HL-60 (cell line): ENCODE measurements around the gene TACR2.

Source experiments
- DNase-seq, 2 experiments: peaks; one replicate each; pipeline ENCODE4 v3.0.0-alpha.2; 2010 to 2020; ENCODE audit warnings: low read depth in 1 of 2, low spot score in 1 of 2
- H3K27ac ChIP-seq: fragments of 250-450 bp; sonication (Bioruptor Pico); replicated peaks from 2 replicates; pipeline ENCODE4 v1.5.1; 2020; ENCODE audit warnings: mild to moderate bottlenecking, moderate library complexity
- H3K27me3 ChIP-seq: fragments of 250-450 bp; sonication (Bioruptor Pico); 2 replicates; pipeline ENCODE4 v1.5.1; 2021; ENCODE audit warnings: mild to moderate bottlenecking, moderate library complexity; ENCODE audit not compliant: insufficient read depth, poor library complexity, severe bottlenecking
- H3K4me3 ChIP-seq: replicated peaks from 2 replicates; pipeline ENCODE4 v1.5.1; 2011; ENCODE audit warnings: mild to moderate bottlenecking, control low read depth, low read length; ENCODE audit not compliant: insufficient read depth
- GABPA ChIP-seq: IDR thresholded peaks from 2 replicates; pipeline ENCODE4 v1.6.1; 2012; ENCODE audit warnings: low read depth
- POLR2AphosphoS5 ChIP-seq: IDR thresholded peaks from 2 replicates; pipeline ENCODE4 v1.6.1; 2012; ENCODE audit warnings: low read depth
- REST ChIP-seq: IDR thresholded peaks from 2 replicates; pipeline ENCODE4 v1.6.1; 2012; ENCODE audit warnings: low read depth; ENCODE audit not compliant: insufficient replicate concordance
- SPI1 ChIP-seq: IDR thresholded peaks from 2 replicates; pipeline ENCODE4 v1.6.1; 2012; ENCODE audit warnings: low read depth, mild to moderate bottlenecking, borderline replicate concordance
- TF ChIP-seq, protein P1 (sequence below): IDR thresholded peaks from one replicate; pipeline ENCODE4 v1.5.1; 2011; ENCODE audit warnings: low read length, control low read depth, inconsistent platforms; ENCODE audit not compliant: insufficient read depth

TACR2 gene

GRCh38 chr10:69428165-69428564, 11.4 kb upstream of the TACR2 start:
- no peak for TF ChIP-seq GABPA
- no peak for TF ChIP-seq REST
- TF ChIP-seq, protein P1, sequence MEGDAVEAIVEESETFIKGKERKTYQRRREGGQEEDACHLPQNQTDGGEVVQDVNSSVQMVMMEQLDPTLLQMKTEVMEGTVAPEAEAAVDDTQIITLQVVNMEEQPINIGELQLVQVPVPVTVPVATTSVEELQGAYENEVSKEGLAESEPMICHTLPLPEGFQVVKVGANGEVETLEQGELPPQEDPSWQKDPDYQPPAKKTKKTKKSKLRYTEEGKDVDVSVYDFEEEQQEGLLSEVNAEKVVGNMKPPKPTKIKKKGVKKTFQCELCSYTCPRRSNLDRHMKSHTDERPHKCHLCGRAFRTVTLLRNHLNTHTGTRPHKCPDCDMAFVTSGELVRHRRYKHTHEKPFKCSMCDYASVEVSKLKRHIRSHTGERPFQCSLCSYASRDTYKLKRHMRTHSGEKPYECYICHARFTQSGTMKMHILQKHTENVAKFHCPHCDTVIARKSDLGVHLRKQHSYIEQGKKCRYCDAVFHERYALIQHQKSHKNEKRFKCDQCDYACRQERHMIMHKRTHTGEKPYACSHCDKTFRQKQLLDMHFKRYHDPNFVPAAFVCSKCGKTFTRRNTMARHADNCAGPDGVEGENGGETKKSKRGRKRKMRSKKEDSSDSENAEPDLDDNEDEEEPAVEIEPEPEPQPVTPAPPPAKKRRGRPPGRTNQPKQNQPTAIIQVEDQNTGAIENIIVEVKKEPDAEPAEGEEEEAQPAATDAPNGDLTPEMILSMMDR: no peak
- TF ChIP-seq POLR2AphosphoS5: no peak
- no peak for TF ChIP-seq SPI1
- DNase-seq: no peak
- Histone ChIP-seq H3K27me3 (no peaks in the 10 kb centered on the region), H3K4me3 (no peak overlapping the region), H3K27ac (no peak overlapping the region)

DNA sequence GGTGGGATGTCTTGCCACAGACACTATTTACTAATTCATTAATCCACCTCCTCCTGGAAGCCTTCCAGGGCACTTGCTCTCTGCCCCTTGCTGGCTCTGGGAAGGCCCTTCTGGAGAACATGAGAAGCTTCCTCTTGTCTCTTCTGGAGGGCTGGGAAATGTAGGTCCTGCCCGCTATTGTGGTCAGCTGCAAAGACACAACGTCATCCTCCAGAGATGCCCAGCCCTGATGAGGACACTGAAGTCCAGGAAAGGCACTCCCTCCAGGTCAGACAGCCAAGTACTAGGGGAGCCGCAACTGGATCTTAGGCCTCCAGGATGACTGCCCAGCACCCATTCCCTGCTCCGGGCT, 9.6 kb upstream of the TACR2 start:
- no peak for DNase-seq
- Histone ChIP-seq H3K27me3 (no peaks in the 10 kb centered on the region), H3K27ac (no peak overlapping the region), H3K4me3 (no peak overlapping the region)
- TF ChIP-seq, protein P1: no peak
- TF ChIP-seq REST: no peak
- no peak for TF ChIP-seq POLR2AphosphoS5
- TF ChIP-seq GABPA: no peak
- no peak for TF ChIP-seq SPI1

- H3K4me3 ChIP-seq: no peak overlapping the region
- TF ChIP-seq POLR2AphosphoS5 (no peak), GABPA (no peak), SPI1 (no peak), REST (no peak)
- TF ChIP-seq, protein P1: no peak
- peak in 1 of 2 experiments; percentile 55 for DNase-seq
- no peaks in the 10 kb centered on the region for H3K27me3 ChIP-seq
- H3K27ac ChIP-seq: no peak overlapping the region
Measured at GRCh38 chr10:69425511-69426298, 9.0 kb upstream of the TACR2 start.
